ENCODE measurements around the gene CLCN2. TPM values are rescaled to one million over a fixed set of nuclear protein-coding genes. Genes with fewer than 3 reads are reported as not detected.

CLCN2 gene
- total RNA-seq, 1 donor from 2014 or later: 3.6 TPM

- peak; percentile 91 for DNase-seq (ENCODE audit: extremely low read depth, low read depth, low spot score)
These were observed 28.9 kb downstream of the CLCN2 start for GRCh38 chr3:184332370-184333090.

- no peak for DNase-seq (ENCODE audit: extremely low read depth, low read depth, low spot score)
These were observed 32.9 kb downstream of the CLCN2 start for GRCh38 chr3:184328516-184328915.

- no peak for DNase-seq (ENCODE audit: extremely low read depth, low read depth, low spot score)
These were observed 34.2 kb downstream of the CLCN2 start for GRCh38 chr3:184327171-184327570.

- DNase-seq (ENCODE audit: extremely low read depth, low read depth, low spot score): no peak
These were observed 35.6 kb downstream of the CLCN2 start for GRCh38 chr3:184325715-184326369.

GRCh38 chr3:184325269-184325668 is 36.1 kb downstream of the CLCN2 start:
- DNase-seq (ENCODE audit: extremely low read depth, low read depth, low spot score): no peak

GRCh38 chr3:184323696-184324095 is 37.7 kb downstream of the CLCN2 start:
- DNase-seq (ENCODE audit: extremely low read depth, low read depth, low spot score): no peak

GRCh38 chr3:184322731-184323487 is 38.5 kb downstream of the CLCN2 start:
- no peak for DNase-seq (ENCODE audit: extremely low read depth, low read depth, low spot score)

GRCh38 chr3:184321666-184322065 is 39.7 kb downstream of the CLCN2 start:
- no peak for DNase-seq (ENCODE audit: extremely low read depth, low read depth, low spot score)

GRCh38 chr3:184320104-184320445 is 41.3 kb downstream of the CLCN2 start:
- no peak for DNase-seq (ENCODE audit: extremely low read depth, low read depth, low spot score)

- no peak for DNase-seq (ENCODE audit: extremely low read depth, low read depth, low spot score)
These were observed 44.2 kb downstream of the CLCN2 start for GRCh38 chr3:184317201-184317600.

- DNase-seq (ENCODE audit: extremely low read depth, low read depth, low spot score): no peak
These were observed 44.6 kb downstream of the CLCN2 start for GRCh38 chr3:184316792-184317191.

- no peak for DNase-seq (ENCODE audit: extremely low read depth, low read depth, low spot score)
These were observed 45.3 kb downstream of the CLCN2 start for GRCh38 chr3:184315871-184316661.

- no peak for DNase-seq (ENCODE audit: extremely low read depth, low read depth, low spot score)
These were observed 45.9 kb downstream of the CLCN2 start for GRCh38 chr3:184315543-184315867.

- DNase-seq (ENCODE audit: extremely low read depth, low read depth, low spot score): no peak
These were observed 46.5 kb downstream of the CLCN2 start for GRCh38 chr3:184314700-184315542.

GRCh38 chr3:184314363-184314699 is 47.1 kb downstream of the CLCN2 start, which contains the start of gene EIF4G1:
TSS of gene EIF4G1 (plus strand) at chr3:184314606. CDS start at chr3:184315797, 1,191 bp downstream.
- no peak for DNase-seq (ENCODE audit: extremely low read depth, low read depth, low spot score)

GRCh38 chr3:184311633-184312032 is 49.8 kb downstream of the CLCN2 start:
- DNase-seq (ENCODE audit: extremely low read depth, low read depth, low spot score): no peak

- DNase-seq (ENCODE audit: extremely low read depth, low read depth, low spot score): no peak
These were observed 52.7 kb downstream of the CLCN2 start for GRCh38 chr3:184308744-184309143.

- DNase-seq (ENCODE audit: extremely low read depth, low read depth, low spot score): no peak
These were observed 53.5 kb downstream of the CLCN2 start for GRCh38 chr3:184307915-184308314.

GRCh38 chr3:184306341-184306972 is 54.9 kb downstream of the CLCN2 start:
- no peak for DNase-seq (ENCODE audit: extremely low read depth, low read depth, low spot score)

GRCh38 chr3:184305577-184305976 is 55.8 kb downstream of the CLCN2 start:
- DNase-seq (ENCODE audit: extremely low read depth, low read depth, low spot score): no peak
